ENCODE measurements around the gene HOXB4.

Gene HOXB4

DNA sequence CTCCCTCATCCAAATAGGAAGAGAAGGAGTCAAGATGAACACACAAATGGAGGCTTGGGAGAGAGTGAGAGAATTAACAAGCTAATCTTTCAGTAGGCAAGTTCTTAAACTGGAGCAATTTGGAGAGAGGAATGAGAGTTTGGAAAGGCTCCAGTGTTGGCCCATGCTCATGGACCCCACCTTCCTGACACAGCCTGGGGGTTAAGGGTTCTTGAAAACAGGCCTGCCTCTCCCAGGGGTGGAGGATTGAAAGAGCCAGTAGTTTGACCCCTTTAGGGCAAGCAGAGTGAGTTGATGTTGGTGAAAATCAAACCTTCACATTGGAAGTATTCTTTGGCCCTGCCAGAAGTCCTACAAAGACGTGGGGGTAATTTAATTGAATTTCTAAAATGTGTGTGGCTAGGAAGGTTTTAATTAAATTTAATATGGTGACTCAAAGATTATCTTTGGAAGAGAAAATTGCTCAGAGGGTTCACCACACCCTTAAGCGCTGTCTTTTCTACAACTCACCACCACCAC is 6.1 kb upstream of the HOXB4 start:
- peak overlapping the region; percentile 89 for H3K4me3 ChIP-seq (ENCODE audit: low read depth, low read length)

DNA sequence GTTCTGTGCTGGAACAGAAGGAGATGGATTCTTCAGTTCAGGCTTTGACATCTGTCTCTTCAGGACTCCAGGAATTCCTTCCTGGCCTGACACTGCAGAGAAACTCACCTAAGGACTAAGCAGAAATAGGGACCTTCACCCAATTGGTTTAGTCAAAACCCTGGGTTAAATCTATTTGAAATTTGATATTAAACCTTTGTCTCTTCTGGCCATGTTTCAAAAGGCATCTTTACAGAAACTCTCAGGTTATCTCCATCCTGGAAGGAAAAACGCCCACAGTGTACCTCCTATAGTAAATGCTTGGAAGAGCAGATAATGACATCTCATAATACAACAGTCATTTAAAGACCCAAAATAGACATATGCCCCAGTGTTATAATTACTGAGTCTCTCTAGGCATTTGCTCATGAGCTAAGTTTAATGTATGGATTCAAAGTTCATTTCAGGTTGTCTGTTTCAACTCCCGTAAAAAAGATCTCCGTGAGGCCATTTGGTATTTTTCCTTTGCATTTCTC is 5.6 kb upstream of the HOXB4 start:
- TF ChIP-seq, protein P1, sequence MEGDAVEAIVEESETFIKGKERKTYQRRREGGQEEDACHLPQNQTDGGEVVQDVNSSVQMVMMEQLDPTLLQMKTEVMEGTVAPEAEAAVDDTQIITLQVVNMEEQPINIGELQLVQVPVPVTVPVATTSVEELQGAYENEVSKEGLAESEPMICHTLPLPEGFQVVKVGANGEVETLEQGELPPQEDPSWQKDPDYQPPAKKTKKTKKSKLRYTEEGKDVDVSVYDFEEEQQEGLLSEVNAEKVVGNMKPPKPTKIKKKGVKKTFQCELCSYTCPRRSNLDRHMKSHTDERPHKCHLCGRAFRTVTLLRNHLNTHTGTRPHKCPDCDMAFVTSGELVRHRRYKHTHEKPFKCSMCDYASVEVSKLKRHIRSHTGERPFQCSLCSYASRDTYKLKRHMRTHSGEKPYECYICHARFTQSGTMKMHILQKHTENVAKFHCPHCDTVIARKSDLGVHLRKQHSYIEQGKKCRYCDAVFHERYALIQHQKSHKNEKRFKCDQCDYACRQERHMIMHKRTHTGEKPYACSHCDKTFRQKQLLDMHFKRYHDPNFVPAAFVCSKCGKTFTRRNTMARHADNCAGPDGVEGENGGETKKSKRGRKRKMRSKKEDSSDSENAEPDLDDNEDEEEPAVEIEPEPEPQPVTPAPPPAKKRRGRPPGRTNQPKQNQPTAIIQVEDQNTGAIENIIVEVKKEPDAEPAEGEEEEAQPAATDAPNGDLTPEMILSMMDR (IDR thresholded peaks at IDR 0.05; ENCODE audit: low read depth, low read length): no peak
- peak overlapping the region; percentile 89 for H3K4me3 ChIP-seq (ENCODE audit: low read depth, low read length)

More for the DNA sequence above, 6.1 kb upstream of the HOXB4 start:
- TF ChIP-seq, protein P1 (IDR thresholded peaks at IDR 0.05; ENCODE audit: low read depth, low read length): no peak

DNA sequence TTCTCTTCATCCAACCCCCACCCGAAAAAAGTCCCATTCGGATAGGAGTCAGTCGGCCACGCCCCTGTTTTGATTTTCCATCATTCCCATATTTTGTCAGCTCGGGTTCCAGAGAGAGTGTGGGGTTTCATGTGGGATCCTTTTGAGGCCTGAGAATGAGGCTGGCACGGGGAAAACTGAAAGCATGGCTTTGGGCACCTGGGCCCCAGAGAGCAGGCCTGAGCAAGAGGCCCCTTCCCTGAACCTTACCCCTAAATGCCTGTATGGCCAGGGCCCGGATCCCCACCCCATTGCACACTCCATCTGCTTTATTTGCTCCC is 4.6 kb upstream of the HOXB4 start:
- TF ChIP-seq, protein P1 (IDR thresholded peaks at IDR 0.05; ENCODE audit: low read depth, low read length): no peak
- peak overlapping the region; percentile 79 for H3K4me3 ChIP-seq (ENCODE audit: low read depth, low read length)

DNA sequence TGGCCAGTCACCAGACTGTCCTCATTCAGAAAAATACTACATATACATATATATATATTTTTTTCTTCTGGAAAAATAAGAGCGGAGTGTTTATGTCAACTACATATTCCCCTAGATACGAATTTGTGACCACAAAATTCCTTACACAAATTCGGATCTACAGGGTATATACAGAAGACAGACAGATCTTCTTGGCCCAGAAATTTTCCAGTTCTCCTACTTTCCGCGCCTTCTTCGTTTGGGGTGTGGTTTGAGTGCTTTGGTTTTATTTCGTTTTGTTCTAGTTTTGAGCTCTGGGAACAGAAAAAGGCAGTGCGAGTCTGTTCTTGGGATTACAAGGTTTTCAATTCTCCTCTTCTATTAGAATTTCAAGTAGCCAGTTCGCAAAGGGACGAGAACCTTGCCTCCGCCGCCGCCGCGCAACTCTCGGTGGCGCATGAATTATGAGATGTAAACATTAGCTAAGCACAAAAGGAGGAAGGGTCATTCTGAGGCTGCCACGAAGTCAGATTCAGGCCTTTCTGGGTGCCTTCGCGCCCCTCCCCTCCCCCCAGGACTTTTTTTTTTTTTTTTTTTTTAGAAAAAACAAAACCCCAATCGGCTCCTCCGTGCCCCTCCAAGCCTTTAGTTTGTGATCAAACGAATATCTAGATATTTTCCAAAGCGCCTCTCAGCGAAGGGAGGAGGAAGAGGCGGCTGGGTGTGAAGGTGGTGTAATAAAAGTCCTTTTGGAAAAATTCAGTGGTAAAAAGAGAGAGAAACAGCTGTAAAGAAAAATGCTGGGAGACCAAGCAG is 1.8 kb upstream of the HOXB4 start:
- peak overlapping the region; percentile 79 for H3K4me3 ChIP-seq (ENCODE audit: low read depth, low read length)
- TF ChIP-seq, protein P1 (IDR thresholded peaks at IDR 0.05; ENCODE audit: low read depth, low read length): no peak

DNA sequence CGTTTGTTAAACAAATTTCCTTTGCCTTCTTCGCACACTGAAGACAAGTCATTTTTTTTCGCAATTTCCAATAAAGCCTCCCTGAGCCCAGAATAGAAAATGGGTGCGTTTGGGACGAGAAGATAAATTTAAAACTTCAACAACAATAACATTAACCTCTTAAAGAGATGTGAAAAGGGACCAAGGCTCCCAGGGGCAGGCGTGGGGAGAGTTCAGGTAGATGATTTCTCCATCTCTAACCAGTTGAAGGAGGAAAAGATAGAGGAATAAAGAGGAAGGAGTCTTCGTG is 1.3 kb upstream of the HOXB4 start:
- H3K4me3 ChIP-seq (ENCODE audit: low read depth, low read length): peak overlapping the region; percentile 79
- TF ChIP-seq, protein P1 (IDR thresholded peaks at IDR 0.05; ENCODE audit: low read depth, low read length): no peak

DNA sequence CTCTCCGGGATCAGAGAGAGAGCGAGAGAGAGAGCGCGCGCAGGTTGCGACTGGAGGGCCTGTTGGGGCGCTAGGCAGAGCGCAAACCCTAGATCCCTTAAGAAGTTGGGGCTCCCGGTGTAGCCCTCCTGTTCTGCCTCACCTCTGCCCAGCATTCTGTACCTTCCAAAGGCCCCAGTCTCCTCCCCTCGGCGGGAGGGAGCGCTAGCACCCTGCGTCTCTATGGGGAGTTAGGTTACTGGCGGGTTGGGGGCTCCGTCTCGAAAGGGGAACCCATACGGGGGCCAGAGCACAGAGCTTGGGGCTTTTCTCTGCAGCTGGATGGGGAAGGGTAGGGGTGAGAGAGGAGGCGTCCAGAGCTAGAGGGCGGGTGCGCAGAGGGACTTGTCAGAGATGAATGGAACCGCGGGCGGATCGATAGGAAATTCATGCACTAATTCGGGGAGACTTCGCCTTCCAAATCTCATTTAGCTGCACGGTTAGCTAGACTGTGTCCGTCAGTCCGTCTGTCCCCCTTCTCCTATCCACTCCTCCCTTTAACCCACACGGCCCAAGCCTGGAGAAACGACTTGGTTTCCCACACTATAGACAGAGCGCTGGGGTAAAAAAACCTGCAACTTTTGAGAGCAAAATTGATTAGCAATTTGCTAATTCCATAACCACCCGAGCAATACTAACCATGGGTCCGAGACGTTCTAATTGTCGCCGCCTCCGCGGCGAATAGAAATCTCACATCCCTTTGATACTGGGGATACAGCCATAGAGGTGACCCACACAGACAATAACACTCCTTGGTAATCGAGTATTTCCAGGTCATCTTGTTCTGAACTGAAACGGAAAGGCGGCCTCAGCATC is 693 bp upstream of the HOXB4 start:
- peak overlapping the region; percentile 79 for H3K4me3 ChIP-seq (ENCODE audit: low read depth, low read length)
- TF ChIP-seq, protein P1 (IDR thresholded peaks at IDR 0.05; ENCODE audit: low read depth, low read length): no peak
